GM19467 (cell line): ENCODE measurements around the gene TMEM163.
"Not testable (repeated sequence)": the region's sequence is repeated elsewhere in the genome, so short reads cannot be mapped to it uniquely, and the experiment has no call there.

Experiments
- ATAC-seq: cut with Tn5 transposase; IDR thresholded peaks from one replicate; pipeline ENCODE4 v1.9.1; 2021; ENCODE audit warnings: mild to moderate bottlenecking, moderate library complexity; ENCODE audit not compliant: unreplicated experiment

The TMEM163 gene

DNA sequence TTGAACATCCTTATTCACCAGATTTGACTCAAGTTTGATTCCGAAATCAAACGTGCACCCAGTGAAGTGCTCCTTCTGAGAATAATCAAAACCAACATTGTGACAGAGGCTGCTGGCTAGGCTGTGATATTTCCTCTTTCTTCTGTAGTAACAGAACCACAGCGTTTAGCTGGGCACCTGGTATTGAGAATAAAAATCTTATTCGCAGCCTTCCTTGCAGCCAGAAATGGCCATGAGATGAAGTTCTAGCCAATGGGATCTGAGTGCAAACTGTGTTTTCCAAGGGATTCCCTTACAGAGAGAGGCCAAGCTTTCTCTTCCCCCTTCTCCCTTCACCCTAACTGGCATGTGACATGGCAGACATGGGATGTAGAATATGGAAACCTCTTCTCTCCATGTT is 51.7 kb downstream of the TMEM163 start:
- ATAC-seq: no peak

DNA sequence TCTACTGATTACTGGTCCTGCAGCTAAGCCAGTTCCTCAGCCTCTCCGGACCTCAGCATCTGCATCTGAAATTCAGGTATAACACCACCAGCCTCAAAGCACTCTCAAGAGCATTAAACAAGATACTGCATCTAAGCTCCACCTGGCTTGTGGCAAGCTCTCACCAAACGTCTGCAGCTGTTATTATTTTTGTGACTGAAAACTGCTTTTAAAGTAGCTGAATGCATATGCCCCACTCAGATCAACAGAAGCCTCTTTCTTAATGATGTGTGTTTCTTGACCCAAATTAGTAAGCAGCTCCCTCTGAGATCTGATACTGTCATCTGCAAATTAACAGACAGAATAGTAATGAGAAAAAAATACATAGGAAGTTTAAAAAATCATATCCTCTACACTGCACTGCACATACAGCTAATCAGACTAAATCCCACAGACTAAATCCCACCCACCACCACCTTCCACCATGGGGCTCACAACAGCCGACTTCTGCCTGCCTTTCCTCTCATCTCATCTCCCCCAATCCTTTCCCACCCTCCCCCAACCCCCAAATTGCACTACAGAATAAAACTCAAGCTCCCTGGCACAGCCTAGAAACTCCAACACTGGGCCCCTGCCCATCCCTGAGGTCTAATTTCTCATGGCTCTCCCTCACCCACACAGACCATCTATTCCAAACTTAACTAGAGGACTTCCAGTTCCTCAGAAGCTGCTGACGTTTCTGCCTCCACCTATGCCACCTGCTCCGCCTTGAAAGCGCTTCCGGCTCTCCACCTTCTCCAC is 52.9 kb downstream of the TMEM163 start:
- ATAC-seq: no peak

DNA sequence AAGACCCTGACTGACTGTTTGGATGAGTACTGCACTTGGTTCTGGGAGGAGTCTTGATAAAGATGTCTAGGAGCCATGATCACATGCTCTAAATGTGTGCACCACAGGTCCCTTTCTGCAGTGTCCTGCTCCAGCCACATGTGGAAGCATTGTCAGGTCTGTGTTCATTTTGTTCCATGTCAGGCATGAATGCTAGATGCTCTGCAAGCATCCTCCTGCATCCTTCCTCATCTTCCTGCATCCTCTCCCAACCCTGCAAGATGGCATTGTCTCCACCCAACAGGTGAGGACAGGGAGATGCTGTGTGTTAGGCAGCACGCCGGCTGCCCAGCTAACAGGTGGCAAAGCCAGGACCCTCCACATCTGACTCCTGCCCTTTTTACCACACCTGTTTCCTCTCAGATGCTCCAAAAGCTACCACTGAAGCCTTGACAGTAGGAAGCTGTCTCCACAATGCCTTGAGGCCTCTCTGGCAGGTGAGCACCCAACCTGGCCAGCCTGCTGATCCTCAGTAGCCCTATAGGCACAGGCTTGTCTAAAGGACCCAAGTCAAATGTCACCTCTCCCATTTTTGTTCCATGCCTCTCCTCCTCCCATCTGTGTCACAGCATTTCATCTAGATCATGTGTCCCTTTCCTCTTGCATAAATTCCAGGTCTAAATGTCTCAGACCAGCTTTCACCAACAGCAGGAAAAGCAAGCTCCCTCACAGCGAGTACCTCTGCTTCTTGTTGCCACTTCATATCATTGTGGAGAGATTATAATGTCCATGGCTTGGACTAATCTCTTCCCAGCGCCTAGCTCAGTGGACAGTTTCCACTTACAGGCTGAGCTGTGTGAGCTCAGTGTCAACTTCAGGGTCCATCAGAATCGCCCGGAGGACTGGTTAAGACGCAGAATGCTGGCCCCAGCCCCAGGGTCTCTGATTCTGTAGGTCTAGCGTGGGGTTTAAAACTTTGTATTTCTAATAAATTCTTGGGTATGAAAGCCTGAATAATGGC is 55.0 kb downstream of the TMEM163 start:
- ATAC-seq: no peak

DNA sequence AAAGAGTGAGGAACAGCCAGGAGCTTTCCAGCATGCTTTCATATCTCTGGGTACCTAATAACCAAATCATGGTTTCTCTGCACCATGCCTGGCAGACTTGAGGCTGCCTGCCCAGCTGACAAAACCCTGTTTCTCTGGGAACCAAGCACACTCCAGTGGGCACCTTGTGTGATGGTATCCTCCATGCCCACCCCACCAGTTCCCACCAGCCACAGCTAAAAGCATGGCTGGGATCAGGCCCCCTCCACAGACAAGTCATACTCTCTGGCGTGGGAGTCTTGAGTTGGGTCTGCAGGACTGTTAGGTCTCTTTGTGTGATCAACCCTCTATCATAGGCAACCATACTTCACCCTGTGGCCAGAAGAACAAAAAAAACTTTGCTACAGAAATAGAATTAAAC is 56.0 kb downstream of the TMEM163 start:
- no peak for ATAC-seq

DNA sequence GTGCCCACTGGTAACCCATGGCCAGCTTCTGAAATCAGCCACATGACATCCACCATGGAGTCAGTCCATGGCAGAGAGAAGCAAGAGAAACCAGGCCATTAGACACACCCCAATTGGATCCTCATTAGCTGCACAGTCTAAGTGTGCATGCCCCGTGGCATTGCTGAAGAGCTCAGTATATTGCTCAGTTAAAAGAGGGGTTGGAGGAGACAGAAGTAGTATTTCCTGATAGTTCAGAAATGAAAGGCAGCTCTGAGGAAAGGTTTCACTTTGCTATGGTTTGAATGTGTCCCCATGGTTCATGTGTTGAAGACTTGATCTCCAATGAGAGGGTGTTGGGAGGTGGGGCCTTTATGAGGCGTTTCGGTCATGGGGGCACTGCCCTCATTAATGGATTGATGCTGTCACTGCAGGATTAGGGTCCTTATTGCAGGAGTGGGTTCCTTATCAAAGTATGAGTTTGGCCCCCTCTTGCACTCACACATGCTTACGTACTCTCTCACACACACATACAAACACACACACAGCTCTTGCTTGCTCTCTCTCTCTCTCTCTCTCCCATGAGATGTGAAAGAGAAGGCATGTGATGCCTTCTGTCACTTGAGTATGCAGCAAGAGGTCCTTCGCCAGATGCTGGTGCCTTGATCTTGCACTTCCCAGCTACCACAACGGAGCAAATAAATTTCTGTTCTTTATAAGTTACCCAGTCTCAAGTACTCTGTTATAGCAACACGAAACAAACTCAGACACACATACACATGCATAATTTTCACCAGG is 58.0 kb downstream of the TMEM163 start:
- no peak for ATAC-seq

DNA sequence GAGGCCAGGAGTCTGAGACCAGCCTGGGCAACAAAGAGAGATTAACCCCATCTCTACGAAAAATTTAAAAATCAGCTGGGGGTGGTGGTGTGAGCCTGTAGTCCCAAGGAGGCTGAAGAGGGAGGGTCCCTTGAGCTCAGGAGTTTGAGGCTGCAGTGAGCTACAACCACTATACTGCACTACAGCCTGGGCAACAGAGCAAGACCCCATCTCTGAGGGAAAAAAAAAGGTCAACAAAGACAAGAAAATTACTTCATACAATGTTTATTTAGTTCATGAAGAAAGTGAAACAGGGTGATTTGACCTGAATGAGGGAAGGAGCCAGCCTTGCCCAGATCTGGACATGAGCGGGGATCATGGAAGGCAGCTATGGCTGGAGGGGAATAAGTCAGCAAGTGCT is 59.1 kb downstream of the TMEM163 start:
- no peak for ATAC-seq

DNA sequence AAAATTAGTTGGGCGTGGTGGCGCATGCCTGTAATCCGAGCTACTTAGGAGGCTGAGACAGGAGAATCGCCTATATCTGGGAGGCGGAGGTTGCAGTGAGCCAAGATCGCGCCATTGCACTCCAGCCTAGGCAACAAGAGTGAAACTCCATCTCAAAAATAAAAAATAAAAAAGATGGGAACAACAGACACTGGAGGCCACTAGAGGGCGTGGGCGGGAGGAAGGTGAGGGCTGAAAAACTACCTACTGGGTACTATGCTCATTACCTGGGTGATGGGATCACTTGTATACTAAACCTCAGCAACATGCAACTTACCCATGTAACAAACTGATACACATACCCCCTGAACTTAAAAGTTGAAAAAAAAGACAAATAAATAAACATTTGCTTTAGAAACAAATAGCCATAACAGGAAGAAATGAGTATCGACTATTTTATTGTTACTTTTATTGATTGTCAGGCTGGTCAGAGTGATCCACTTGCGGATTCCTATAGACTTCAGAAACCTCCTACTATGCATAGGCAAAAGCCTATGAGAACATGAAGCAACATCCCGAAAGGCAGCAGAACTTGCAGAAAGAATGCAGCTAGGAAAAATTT is 61.0 kb downstream of the TMEM163 start:
- ATAC-seq: no peak

DNA sequence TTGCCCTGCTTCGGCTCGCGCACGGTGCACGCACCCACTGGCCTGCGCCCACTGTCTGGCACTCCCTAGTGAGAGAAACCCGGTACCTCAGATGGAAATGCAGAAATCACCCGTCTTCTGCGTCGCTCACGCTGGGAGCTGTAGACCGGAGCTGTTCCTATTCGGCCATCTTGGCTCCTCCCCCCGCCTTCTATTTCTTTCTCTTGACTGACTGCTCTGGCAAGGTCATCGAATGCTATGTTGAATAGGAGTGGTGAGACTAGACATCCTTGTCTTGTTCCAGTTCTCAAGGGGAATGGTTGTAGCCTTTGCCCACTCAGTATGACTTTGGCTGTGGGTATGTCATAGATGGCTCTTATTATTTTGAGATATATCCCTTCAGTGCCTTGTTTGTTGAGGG is 62.4 kb downstream of the TMEM163 start:
- not testable (repeated sequence) for ATAC-seq

DNA sequence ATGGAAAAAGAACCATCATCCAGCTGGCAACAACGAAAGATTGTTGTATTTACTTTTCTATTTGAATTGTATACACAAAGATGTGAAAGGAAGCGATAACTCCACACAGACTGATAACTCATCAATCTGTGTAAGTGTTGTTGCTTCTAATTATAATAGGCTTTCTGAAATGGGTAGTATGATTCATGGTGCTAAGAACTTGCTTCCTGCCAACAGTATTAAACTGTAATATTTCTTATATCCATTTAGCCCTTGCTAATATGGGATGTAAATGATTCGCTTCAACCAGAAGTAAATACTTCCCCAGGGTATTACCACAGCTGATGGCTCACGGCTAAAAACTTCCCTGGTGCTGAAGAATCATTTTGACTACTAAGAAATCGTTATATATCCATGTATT is 70.2 kb downstream of the TMEM163 start:
- ATAC-seq: no peak

DNA sequence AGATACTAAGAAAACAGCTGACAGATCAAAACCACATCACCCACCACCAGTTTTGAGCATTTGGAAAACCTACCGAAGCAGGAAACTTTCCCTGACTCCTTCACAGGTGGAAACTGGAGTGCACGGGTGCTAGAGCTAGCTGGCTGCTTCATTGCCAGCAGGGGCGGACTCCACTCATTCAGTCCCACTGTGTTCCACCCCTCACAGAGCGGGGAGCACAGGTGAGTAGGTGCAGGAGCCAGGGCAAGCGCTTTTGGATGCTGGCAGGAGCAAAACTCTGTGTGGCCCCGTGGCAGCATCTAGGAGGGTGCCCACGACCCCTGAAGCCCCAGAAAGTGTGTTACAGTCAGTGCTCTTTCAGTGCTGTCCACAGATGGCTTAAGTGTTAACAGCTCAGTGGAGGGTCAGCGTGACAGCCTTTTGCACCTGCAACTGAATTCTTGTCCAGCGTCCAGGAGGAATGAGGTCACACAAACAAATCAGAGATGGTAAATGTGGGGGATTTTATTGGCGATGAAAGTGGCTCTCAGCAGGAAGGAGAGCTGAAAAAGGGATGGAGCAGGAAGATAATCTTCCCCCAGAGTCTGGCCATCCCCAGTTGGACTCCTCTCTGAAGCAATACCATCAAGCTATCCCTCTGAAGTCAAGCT is 71.1 kb downstream of the TMEM163 start:
- ATAC-seq: no peak

DNA sequence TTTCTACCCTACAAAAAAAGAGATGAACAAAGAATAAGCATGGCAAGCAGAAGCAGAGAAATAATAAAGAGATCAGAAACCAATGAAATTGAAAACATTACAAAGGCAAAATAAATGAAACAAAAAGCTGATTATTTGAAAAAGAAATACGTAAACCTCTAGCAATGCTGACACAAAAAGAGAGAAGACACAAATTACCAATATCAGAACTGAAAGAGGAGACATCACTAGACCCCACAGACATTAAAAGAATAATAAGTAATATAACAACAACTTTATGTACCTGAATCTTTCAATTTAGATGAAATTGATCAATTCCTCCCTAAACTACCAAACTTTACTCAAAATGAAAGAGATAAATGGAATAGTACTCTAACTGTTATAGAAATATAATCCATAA is 75.9 kb downstream of the TMEM163 start:
- no peak for ATAC-seq

DNA sequence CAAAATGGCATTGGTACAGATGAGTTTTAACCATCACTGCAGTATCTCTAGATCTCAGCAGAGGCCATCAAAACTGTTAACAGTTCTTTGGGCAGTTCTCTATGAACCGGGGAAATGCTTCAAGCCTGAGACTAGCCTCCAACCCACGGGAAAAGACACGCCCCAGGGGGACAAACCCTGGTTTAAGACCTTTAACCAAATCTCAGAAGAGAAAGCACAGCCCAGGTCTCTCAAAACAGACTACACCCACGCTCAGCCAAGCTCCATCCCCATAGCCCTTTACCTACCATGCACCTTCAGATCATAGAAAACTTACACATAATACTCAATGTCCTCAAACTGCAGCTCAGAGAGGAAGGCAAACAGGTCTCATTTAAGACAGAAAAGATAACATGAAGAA is 78.3 kb downstream of the TMEM163 start:
- ATAC-seq: no peak

DNA sequence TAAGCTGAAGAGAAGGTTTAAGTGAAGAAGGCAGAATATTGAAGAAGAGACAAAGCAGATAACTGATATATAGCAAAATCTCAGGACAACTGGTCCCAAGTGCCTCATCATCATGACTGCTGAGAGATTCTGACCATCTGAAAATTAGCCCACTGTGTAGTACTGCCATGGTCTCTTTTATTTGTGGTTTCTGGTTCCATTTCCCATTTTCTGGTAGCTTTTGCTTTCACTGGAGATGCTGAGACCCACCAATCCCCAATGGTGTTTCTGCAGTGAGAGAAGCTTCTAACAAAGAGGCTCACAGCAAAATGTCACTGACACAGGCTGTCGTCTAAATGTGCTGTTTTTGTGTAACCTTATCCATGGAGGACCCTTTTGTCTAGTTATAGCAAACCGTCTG is 79.5 kb downstream of the TMEM163 start:
- no peak for ATAC-seq

DNA sequence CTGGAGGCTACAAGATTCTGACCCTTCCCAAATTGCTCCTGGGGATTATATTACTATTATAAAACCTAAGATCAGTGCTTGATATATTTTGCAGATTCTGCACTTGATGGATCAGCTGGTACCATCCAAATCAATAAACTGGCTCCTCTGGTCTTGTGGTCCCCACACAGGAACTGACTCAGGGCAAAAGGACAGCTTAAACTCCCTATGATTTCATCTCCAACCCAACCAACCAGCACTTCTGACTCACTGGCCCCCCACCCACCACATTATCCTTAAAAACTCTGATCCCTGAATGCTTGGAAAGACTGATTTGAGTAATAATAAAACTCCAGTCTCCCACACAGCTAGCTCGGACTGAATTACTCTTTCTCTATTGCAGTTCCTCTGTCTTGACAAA is 82.1 kb downstream of the TMEM163 start:
- no peak for ATAC-seq

DNA sequence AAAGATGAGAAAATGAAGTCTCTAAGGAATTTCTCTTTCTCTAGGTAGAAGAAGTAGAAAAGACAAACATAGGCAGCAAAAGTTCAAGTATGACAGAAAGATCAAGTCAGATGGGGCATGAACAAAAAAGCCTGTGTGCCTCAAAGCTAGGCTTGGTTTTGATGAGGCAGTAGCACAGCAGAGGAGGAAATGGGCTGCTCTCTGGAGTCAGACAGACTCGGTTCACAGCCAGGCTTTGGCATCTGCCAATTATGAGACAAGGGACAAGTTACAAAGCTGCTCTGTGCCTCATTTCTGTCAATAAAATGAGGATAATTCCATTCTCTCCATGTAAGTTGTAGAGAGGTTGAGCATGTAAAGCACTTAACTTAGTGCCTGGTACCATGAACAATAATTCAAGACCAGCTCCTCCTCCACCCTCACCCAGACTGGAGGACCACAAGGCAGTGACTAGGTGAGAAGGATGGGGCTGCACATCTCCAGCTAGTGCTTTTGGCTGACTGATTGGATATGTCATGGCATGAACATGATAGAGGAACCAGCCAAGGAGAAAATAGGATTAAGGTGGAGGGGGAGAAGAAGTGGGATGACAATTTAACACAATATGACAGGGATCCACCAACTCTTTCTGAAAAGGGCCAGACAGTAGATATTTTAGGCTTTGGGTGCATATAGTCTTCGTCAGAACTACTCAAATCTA is 84.6 kb downstream of the TMEM163 start:
- no peak for ATAC-seq

DNA sequence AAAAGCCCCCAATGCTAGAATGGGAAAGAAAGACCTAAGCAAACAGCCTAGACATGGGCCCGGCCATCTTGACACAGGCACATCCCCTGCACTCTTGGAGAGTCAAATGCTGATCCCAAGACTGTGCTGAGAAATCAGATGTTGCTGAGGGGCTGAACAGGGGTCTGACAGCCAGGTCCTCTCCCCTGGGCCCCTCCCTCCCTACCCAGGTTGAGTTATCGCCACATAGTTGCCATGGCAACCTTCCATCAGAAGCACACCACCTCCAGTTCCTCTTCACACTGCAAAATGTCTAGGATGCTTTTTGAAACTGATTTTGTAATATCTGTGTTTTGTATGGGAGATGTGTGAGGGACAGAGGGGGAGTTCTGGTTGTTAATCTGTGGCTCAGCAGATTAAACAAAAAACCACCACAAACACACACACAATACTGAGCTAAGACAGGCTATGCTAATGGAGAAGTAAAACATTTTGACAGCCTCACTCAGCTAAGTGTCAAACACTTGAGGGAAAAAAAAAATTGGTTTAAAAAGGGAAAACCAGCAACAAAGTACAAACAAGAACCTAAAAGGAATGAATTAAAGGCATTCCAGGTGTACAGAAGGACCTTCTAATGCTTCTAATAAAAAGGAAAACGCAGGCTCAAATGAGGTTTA is 88.2 kb downstream of the TMEM163 start:
- no peak for ATAC-seq

DNA sequence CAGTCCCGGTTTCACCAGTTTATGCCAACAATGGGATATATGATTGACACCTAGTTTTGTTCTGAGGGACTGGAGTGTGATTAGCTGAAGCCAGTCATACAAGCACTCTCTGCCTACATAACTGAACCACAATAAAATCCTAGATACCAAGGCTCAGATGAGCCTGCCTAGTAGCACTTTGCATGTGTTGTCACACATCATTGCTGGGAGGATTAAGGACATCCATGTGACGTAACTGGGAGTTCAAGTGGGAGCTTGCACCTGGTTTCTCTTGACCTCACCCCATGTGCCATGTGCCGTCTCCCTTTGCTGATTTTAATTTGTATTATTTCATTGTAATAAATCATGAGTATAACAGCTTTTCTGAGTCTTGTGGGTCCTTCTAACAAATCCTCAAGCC is 90.3 kb downstream of the TMEM163 start:
- ATAC-seq: no peak

DNA sequence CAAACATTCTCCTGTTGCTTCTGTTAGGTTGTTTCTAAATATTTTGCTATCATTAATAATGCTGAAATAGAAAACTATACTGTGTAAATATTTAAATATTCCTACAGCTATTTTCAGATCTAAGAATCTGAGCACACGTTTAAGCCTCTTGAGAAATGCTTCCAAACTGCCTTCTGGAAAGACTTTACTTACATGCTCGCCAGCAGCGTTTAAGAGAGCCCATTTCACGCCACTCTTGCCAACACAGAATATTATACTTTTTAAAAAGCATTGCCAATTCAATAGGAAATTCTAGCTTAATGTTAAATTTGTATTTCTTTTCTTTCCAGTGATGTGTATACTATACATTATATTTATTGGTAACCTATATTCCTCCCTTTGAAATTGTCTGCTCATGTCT is 92.0 kb downstream of the TMEM163 start:
- ATAC-seq: no peak

DNA sequence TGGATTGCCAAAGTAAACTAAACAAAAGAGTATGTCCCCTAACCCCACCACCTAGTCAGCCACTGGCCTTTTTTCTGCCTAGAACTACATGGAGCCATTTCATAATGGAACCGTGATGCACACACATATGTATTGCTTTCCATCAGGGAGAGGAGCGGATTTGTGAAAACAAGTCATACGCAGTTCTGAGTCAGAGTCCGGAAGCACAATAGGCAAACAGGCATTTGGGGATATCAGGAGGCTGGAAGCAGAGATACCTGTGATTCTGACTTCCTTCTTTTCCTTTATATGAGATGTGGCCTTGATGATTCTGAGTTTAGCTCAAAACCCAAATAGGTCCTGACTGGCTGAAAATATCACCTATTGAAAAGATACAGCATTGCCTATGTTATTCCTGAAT is 93.5 kb downstream of the TMEM163 start:
- ATAC-seq: no peak
